Measurements from ENCODE around the gene DEFB129.
"Not testable (repeated sequence)": the region's sequence is repeated elsewhere in the genome, so short reads cannot be mapped to it uniquely, and the experiment has no call there.

- TF ChIP-seq CTCF, POLR2A (IDR thresholded peaks at IDR 0.05): not testable (repeated sequence)
These were observed 26.4 kb downstream of the DEFB129 start for GRCh38 chr20:253447-253846.
